ENCODE data around the gene GSK3B. TPM values are rescaled to one million over a fixed set of nuclear protein-coding genes. Genes with fewer than 3 reads are reported as not detected.

GSK3B gene
- total RNA-seq, 1 donor from 2014 or later: 65.4 TPM

GRCh38 chr3:119783883-119784282 lies 310.4 kb downstream of the GSK3B start:
- no peak overlapping the region for H3K4me3 Mint-ChIP-seq
- DNase-seq (ENCODE audit: low spot score in 2 of 2, unreplicated experiment in 2 of 2): no peak
- no peaks in the 10 kb centered on the region for H3K9me3 Mint-ChIP-seq
- no peaks in the 10 kb centered on the region for H3K27me3 Mint-ChIP-seq (ENCODE audit: low read depth)
- H3K36me3 Mint-ChIP-seq: no peaks in the 10 kb centered on the region
- no peak for TF ChIP-seq CTCF (IDR thresholded peaks at IDR 0.05; ENCODE audit: unreplicated experiment)
- H3K4me1 Mint-ChIP-seq: no peaks in the 10 kb centered on the region
- no peak overlapping the region for H3K27ac Mint-ChIP-seq

GRCh38 chr3:119783255-119783654 lies 311.0 kb downstream of the GSK3B start:
- no peaks in the 10 kb centered on the region for H3K4me1 Mint-ChIP-seq
- no peak overlapping the region for H3K27ac Mint-ChIP-seq
- no peak for TF ChIP-seq CTCF (IDR thresholded peaks at IDR 0.05; ENCODE audit: unreplicated experiment)
- no peaks in the 10 kb centered on the region for H3K27me3 Mint-ChIP-seq (ENCODE audit: low read depth)
- H3K9me3 Mint-ChIP-seq: no peaks in the 10 kb centered on the region
- DNase-seq (ENCODE audit: low spot score in 2 of 2, unreplicated experiment in 2 of 2): no peak
- no peak overlapping the region for H3K4me3 Mint-ChIP-seq
- no peaks in the 10 kb centered on the region for H3K36me3 Mint-ChIP-seq

- Mint-ChIP-seq H3K36me3 (no peaks in the 10 kb centered on the region), H3K27me3 (ENCODE audit: low read depth) (no peaks in the 10 kb centered on the region), H3K9me3 (peaks cover under 1% of the 10 kb centered on the region), H3K4me1 (no peaks in the 10 kb centered on the region), H3K27ac (no peak overlapping the region), H3K4me3 (no peak overlapping the region)
- TF ChIP-seq CTCF (IDR thresholded peaks at IDR 0.05; ENCODE audit: unreplicated experiment): no peak
- no peak for DNase-seq (ENCODE audit: low spot score in 2 of 2, unreplicated experiment in 2 of 2)
Measured at GRCh38 chr3:119782460-119782859, 311.8 kb downstream of the GSK3B start.

GRCh38 chr3:119781330-119782198 lies 312.7 kb downstream of the GSK3B start, which contains the start of gene NR1I2:
Gene NR1I2, plus strand, starts transcription at chr3:119782101.
- no peak for DNase-seq (ENCODE audit: low spot score in 2 of 2, unreplicated experiment in 2 of 2)
- H3K4me1 Mint-ChIP-seq: no peaks in the 10 kb centered on the region
- H3K27ac Mint-ChIP-seq: no peak within 1 kb of the TSS
- no peaks in the 10 kb centered on the region for H3K27me3 Mint-ChIP-seq (ENCODE audit: low read depth)
- no peak within 1 kb of the TSS for H3K4me3 Mint-ChIP-seq
- no peaks in the 10 kb centered on the region for H3K36me3 Mint-ChIP-seq
- no peak for TF ChIP-seq CTCF (IDR thresholded peaks at IDR 0.05; ENCODE audit: unreplicated experiment)
- H3K9me3 Mint-ChIP-seq: peaks cover 7% of the 10 kb centered on the region

- no peak for TF ChIP-seq CTCF (IDR thresholded peaks at IDR 0.05; ENCODE audit: unreplicated experiment)
- Mint-ChIP-seq H3K27ac (no peak overlapping the region), H3K36me3 (peaks cover 6% of the 10 kb centered on the region)
Measured at GRCh38 chr3:119779731-119780383, 314.4 kb downstream of the GSK3B start.

More at GRCh38 chr3:119779731-119780383, 314.4 kb downstream of the GSK3B start:
- H3K4me1 Mint-ChIP-seq: no peaks in the 10 kb centered on the region
- no peaks in the 10 kb centered on the region for H3K27me3 Mint-ChIP-seq (ENCODE audit: low read depth)
- peaks cover 19% of the 10 kb centered on the region for H3K9me3 Mint-ChIP-seq
- no peak for DNase-seq (ENCODE audit: low spot score in 2 of 2, unreplicated experiment in 2 of 2)
- H3K4me3 Mint-ChIP-seq: no peak overlapping the region
